ENCODE measurements around the gene RPL7A. TPM values are rescaled to one million over a fixed set of nuclear protein-coding genes. Genes with fewer than 3 reads are reported as not detected.

RPL7A gene
- total RNA-seq, 4 donors from 2014 or later, result 1,001 to 1,630 (median 1,510) TPM

GRCh38 chr9:133360400-133361393, 12.7 kb downstream of the RPL7A start:
- DNase-seq (no peak), ATAC-seq (no peak)
- TF ChIP-seq CTCF (IDR thresholded peaks at IDR 0.05 in 4 of 5, conservative IDR thresholded peaks at IDR 0.05 in 1 of 5) (no peak), POLR2A (IDR thresholded peaks at IDR 0.05) (no peak)
- H3K4me1 ChIP-seq, result peaks cover 8 to 14% of the 10 kb centered on the region in 2 donors
- H3K36me3 ChIP-seq, result peaks cover 0 to 60% of the 10 kb centered on the region in 2 donors
- H3K27ac ChIP-seq, result no peak overlapping the region
- H3K27me3 ChIP-seq, result no peaks in the 10 kb centered on the region
- intact Hi-C loops (cut with DNase I; ENCODE audit: low total_unique reads) (no loop called here), in situ Hi-C loops (cut with MboI; ENCODE audit: low sequenced_read_pairs in 4 of 4) (no loop called here)
- no peaks in the 10 kb centered on the region for H3K9me3 ChIP-seq
- no peak overlapping the region for H3K4me3 ChIP-seq

- TF ChIP-seq POLR2A (IDR thresholded peaks at IDR 0.05) (no peak), CTCF (IDR thresholded peaks at IDR 0.05 in 4 of 5, conservative IDR thresholded peaks at IDR 0.05 in 1 of 5) (no peak)
- no peak for ATAC-seq
- Histone ChIP-seq H3K4me3 (no peak overlapping the region), H3K36me3 (peaks cover 0 to 69% of the 10 kb centered on the region in 2 donors), H3K4me1 (peaks cover 6 to 13% of the 10 kb centered on the region in 2 donors), H3K9me3 (no peaks in the 10 kb centered on the region), H3K27me3 (no peaks in the 10 kb centered on the region), H3K27ac (no peak overlapping the region)
- in situ Hi-C loops (cut with MboI; ENCODE audit: low sequenced_read_pairs in 4 of 4), result no loop called here
- DNase-seq, result no peak
- intact Hi-C loops (cut with DNase I; ENCODE audit: low total_unique reads), result no loop called here
Observed at GRCh38 chr9:133361507-133362092, 13.6 kb downstream of the RPL7A start.

- intact Hi-C loops (cut with DNase I; ENCODE audit: low total_unique reads) (no loop called here), in situ Hi-C loops (cut with MboI; ENCODE audit: low sequenced_read_pairs in 4 of 4) (no loop called here)
- Histone ChIP-seq H3K9me3 (no peaks in the 10 kb centered on the region), H3K27me3 (no peaks in the 10 kb centered on the region), H3K4me3 (no peak overlapping the region), H3K27ac (no peak overlapping the region), H3K4me1 (peaks cover 0 to 11% of the 10 kb centered on the region in 2 donors), H3K36me3 (peaks cover 0 to 77% of the 10 kb centered on the region in 2 donors)
- TF ChIP-seq CTCF (IDR thresholded peaks at IDR 0.05 in 4 of 5, conservative IDR thresholded peaks at IDR 0.05 in 1 of 5), result no peak
- ATAC-seq (no peak), DNase-seq (no peak)
Observed at GRCh38 chr9:133362359-133363044, 14.5 kb downstream of the RPL7A start.

- ATAC-seq (no peak), DNase-seq (no peak)
- Histone ChIP-seq H3K9me3 (no peaks in the 10 kb centered on the region), H3K36me3 (peaks cover 0 to 57% of the 10 kb centered on the region in 2 donors), H3K4me1 (peaks cover 38 to 39% of the 10 kb centered on the region in 2 donors), H3K4me3 (no peak overlapping the region), H3K27ac (no peak overlapping the region), H3K27me3 (no peaks in the 10 kb centered on the region)
- intact Hi-C loops (cut with DNase I; ENCODE audit: low total_unique reads) (no loop called here), in situ Hi-C loops (cut with MboI; ENCODE audit: low sequenced_read_pairs in 4 of 4) (no loop called here)
- TF ChIP-seq POLR2A (IDR thresholded peaks at IDR 0.05) (no peak), CTCF (IDR thresholded peaks at IDR 0.05 in 4 of 5, conservative IDR thresholded peaks at IDR 0.05 in 1 of 5) (no peak)
Observed at GRCh38 chr9:133366435-133366834, 18.4 kb downstream of the RPL7A start.
